GM12872 (cell line): Measurements from ENCODE around the gene KMT2C.

Source experiments
- TF ChIP-seq, protein P1 (sequence below): IDR thresholded peaks from 3 replicates; pipeline ENCODE4 v1.5.1; 2011; ENCODE audit warnings: low read depth, mild to moderate bottlenecking, low read length, moderate library complexity; ENCODE audit not compliant: insufficient read depth

The KMT2C gene

DNA sequence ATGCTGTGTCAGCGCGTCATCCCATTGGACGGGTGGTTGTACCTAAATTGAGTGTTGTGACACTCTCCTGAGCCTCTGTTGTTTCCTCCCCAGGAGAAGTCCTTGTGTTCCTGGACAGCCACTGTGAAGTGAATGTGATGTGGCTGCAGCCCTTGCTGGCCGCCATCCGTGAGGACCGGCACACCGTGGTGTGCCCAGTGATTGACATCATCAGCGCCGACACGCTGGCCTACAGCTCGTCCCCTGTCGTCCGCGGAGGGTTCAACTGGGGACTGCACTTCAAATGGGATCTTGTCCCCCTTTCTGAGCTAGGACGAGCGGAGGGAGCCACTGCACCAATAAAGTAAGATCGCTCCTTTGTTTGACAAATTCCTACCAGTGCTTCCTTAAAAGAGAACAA is 327.9 kb downstream of the KMT2C start:
- TF ChIP-seq, protein P1, sequence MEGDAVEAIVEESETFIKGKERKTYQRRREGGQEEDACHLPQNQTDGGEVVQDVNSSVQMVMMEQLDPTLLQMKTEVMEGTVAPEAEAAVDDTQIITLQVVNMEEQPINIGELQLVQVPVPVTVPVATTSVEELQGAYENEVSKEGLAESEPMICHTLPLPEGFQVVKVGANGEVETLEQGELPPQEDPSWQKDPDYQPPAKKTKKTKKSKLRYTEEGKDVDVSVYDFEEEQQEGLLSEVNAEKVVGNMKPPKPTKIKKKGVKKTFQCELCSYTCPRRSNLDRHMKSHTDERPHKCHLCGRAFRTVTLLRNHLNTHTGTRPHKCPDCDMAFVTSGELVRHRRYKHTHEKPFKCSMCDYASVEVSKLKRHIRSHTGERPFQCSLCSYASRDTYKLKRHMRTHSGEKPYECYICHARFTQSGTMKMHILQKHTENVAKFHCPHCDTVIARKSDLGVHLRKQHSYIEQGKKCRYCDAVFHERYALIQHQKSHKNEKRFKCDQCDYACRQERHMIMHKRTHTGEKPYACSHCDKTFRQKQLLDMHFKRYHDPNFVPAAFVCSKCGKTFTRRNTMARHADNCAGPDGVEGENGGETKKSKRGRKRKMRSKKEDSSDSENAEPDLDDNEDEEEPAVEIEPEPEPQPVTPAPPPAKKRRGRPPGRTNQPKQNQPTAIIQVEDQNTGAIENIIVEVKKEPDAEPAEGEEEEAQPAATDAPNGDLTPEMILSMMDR: no peak

DNA sequence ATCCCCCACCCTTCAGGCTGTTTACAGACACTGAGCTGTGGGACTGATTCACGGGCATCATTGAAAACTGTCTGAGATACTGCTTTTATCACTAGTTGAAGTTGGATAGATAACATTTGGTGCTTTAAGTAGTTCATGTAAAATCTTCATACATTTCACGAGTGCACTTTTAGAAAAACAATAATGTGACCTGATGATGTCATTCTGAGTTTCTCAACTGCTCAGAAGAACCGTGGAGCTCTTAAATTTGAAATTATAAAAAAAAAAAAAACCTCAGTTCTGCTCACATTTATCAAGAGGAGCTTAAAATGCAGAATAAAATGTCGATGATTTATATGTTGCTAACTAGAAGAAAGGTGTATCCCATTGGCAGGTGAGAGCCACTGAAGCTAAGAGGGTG is 328.8 kb downstream of the KMT2C start:
- TF ChIP-seq, protein P1: no peak

DNA sequence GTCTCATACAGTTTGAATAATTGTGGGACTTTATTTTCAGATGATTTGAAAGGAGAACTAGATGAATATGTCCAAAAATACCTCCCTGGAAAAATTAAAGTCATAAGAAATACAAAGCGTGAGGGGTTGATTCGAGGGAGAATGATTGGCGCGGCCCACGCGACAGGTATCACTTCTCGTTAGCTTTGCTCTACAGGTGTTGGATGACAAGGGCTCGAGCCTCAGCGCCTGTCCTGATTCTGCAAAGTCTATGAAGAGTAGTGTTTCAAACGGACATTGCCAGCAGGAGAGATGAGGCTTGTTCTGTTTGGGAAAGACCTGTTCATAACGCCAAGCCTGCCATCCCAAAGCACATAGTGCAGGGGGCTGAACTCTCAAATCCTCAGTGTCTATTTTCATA is 330.6 kb downstream of the KMT2C start:
- TF ChIP-seq, protein P1: no peak

DNA sequence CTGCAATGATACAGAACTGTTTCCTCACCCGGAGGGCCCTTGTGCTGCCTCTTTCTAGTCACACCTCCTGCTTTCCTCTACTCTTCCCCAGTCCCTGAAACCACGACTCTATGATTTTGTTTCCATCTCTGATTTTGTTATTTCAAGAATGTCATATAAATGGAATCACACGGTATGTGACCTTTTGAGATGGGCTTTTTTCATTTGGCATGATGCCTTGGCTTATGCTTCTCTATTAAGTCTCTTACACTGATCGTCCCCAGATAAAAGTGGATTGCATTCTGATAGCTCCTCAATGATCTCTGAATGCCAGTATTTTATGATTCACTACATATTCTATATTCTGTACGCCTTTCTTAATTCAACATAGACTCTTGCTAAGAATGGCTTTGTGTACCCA is 332.1 kb downstream of the KMT2C start:
- TF ChIP-seq, protein P1: no peak

DNA sequence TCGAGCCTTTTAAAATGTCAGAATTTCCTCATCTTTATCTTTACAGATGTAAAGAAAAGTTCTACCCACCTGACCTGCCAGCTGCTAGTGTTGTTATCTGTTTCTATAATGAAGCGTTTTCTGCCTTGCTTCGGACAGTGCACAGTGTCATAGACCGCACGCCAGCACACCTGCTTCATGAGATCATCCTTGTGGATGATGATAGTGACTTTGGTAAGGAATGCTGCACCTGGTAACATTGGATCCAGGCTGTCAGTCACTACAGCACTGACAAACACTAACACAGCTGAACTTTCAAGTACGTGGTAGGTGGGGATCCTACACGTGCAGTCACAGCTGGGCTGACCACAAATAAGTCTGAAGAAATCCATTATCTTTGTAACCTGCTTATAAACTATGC is 332.7 kb downstream of the KMT2C start:
- TF ChIP-seq, protein P1: no peak

DNA sequence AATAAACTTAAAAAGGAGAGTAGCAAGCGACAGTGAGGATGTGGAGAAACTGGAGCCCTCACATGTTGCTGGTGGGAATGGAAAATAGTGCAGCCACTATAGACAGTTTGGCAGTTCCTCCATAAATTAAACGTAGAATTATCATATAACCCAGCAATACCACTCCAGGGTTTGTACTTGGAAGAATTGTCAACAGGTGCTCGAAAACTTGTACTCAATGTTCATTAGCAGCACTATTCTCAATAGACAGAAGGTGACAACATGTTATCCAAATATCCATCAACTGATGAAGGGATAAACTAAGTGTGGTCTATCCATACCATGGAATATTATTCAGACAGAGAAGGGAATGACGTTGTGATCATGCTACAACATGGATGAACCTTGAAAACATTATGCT is 338.5 kb downstream of the KMT2C start:
- TF ChIP-seq, protein P1: no peak

DNA sequence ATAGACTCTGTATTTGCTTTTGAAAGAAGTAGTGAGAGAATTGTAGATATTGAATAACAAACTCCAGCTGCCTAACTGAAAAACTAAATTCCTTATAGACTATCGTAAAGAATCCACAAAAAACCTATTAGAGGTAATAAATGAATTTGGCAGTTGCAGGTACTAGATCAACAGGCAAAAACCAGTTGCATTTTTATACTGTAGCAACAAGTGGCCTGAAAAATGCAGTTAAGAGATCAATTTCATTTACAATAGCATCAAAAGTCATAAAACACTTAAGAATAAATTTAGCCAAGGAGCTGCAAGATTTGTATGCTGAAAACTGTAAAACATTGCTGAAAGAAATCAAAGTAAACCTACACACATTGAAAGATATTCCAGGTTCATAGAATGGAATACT is 340.0 kb downstream of the KMT2C start:
- TF ChIP-seq, protein P1: no peak

DNA sequence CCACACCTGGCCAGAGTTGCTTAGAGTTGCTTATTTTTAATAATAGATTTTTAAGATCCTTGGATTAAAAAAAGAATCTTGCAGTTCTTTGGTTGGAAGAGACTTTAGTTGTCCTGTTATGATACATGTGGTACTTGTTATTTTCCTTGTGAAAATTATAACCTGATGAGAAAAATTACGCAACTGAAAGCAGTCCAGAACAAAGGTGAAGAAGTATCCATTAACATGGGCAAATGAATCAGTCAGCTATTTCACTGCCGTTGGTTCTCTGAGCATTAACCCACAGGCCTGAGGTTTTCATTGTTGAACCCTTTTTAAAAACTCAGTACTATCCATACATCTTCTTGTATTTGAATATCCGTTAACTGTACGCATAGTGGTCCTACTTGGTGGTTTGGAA is 342.1 kb downstream of the KMT2C start:
- TF ChIP-seq, protein P1: no peak
